ENCODE results near the gene ITSN1. TPM values are rescaled to one million over a fixed set of nuclear protein-coding genes. Genes with fewer than 3 reads are reported as not detected.
"Not testable (repeated sequence)": the region's sequence is repeated elsewhere in the genome, so short reads cannot be mapped to it uniquely, and the experiment has no call there.

Gene ITSN1
- total RNA-seq, 3 donors from 2014 or later (not counting 1 experiment from before 2014, with no cell fraction given), result 1.5 to 5.1 (median 2.7) TPM

GRCh38 chr21:33860332-33860879 lies 218.1 kb downstream of the ITSN1 start:
- no peak overlapping the region for H3K27ac Mint-ChIP-seq
- H3K4me3 ChIP-seq (ENCODE audit: low read length), result no peak overlapping the region
- H3K4me3 Mint-ChIP-seq, result no peak overlapping the region
- intact Hi-C loops (cut with micrococcal nuclease), result no loop called here
- no peaks in the 10 kb centered on the region for H3K36me3 ChIP-seq (ENCODE audit: control insufficient read depth, insufficient read depth, low read length)
- H3K9me3 Mint-ChIP-seq, result no peaks in the 10 kb centered on the region
- no peaks in the 10 kb centered on the region for H3K4me1 Mint-ChIP-seq
- H3K9me3 ChIP-seq (ENCODE audit: control insufficient read depth, insufficient read depth, low read length), result no peaks in the 10 kb centered on the region
- DNase-seq (no peak), ATAC-seq (no peak)
- WGBS (ENCODE audit: insufficient coverage), result 90% methylated on average over 8 of the region's 8 CpGs
- H3K27ac ChIP-seq (ENCODE audit: low read length), result no peak overlapping the region
- no peaks in the 10 kb centered on the region for H3K36me3 Mint-ChIP-seq
- no peak for TF ChIP-seq CTCF (IDR thresholded peaks at IDR 0.05)
- H3K4me1 ChIP-seq (ENCODE audit: control insufficient read depth, insufficient read depth, low read length), result no peaks in the 10 kb centered on the region
- no peaks in the 10 kb centered on the region for H3K27me3 ChIP-seq (ENCODE audit: control insufficient read depth, insufficient read depth, low read length)
- peaks cover 6 to 15% of the 10 kb centered on the region in 2 donors for H3K27me3 Mint-ChIP-seq (ENCODE audit: low read depth in 2 of 2)

- TF ChIP-seq CTCF (IDR thresholded peaks at IDR 0.05), result no peak
- Histone ChIP-seq H3K4me1 (ENCODE audit: control insufficient read depth, insufficient read depth, low read length) (no peaks in the 10 kb centered on the region), H3K9me3 (ENCODE audit: control insufficient read depth, insufficient read depth, low read length) (no peaks in the 10 kb centered on the region), H3K4me3 (ENCODE audit: low read length) (no peak overlapping the region), H3K27me3 (ENCODE audit: control insufficient read depth, insufficient read depth, low read length) (no peaks in the 10 kb centered on the region), H3K36me3 (ENCODE audit: control insufficient read depth, insufficient read depth, low read length) (no peaks in the 10 kb centered on the region), H3K27ac (ENCODE audit: low read length) (no peak overlapping the region)
- Mint-ChIP-seq H3K27me3 (ENCODE audit: low read depth in 2 of 2) (peaks cover 6 to 15% of the 10 kb centered on the region in 2 donors), H3K36me3 (no peaks in the 10 kb centered on the region), H3K9me3 (no peaks in the 10 kb centered on the region), H3K27ac (no peak overlapping the region), H3K4me3 (no peak overlapping the region), H3K4me1 (no peaks in the 10 kb centered on the region)
- ATAC-seq, result no peak
- WGBS (ENCODE audit: insufficient coverage), result 96% methylated on average over 3 of the region's 3 CpGs
- DNase-seq, result no peak
- intact Hi-C loops (cut with micrococcal nuclease), result no loop called here
Observed at GRCh38 chr21:33861125-33861524, 218.8 kb downstream of the ITSN1 start.

- 98% methylated on average over 5 of the region's 8 CpGs for WGBS (ENCODE audit: insufficient coverage)
- H3K27me3 Mint-ChIP-seq (ENCODE audit: low read depth in 2 of 2), result peaks cover 6 to 15% of the 10 kb centered on the region in 2 donors
- H3K4me1 ChIP-seq (ENCODE audit: control insufficient read depth, insufficient read depth, low read length); intact Hi-C loops (cut with micrococcal nuclease); H3K9me3 Mint-ChIP-seq; ATAC-seq; H3K27ac Mint-ChIP-seq; H3K36me3 ChIP-seq (ENCODE audit: control insufficient read depth, insufficient read depth, low read length); H3K27me3 ChIP-seq (ENCODE audit: control insufficient read depth, insufficient read depth, low read length); H3K4me3 ChIP-seq (ENCODE audit: low read length); H3K27ac ChIP-seq (ENCODE audit: low read length); H3K9me3 ChIP-seq (ENCODE audit: control insufficient read depth, insufficient read depth, low read length); DNase-seq; H3K4me1 Mint-ChIP-seq; H3K4me3 Mint-ChIP-seq; H3K36me3 Mint-ChIP-seq: not testable (repeated sequence)
Observed at GRCh38 chr21:33863191-33863590, 220.9 kb downstream of the ITSN1 start.

- Histone ChIP-seq H3K4me1 (ENCODE audit: control insufficient read depth, insufficient read depth, low read length) (no peaks in the 10 kb centered on the region), H3K36me3 (ENCODE audit: control insufficient read depth, insufficient read depth, low read length) (no peaks in the 10 kb centered on the region), H3K4me3 (ENCODE audit: low read length) (no peak overlapping the region), H3K27ac (ENCODE audit: low read length) (no peak overlapping the region), H3K27me3 (ENCODE audit: control insufficient read depth, insufficient read depth, low read length) (no peaks in the 10 kb centered on the region), H3K9me3 (ENCODE audit: control insufficient read depth, insufficient read depth, low read length) (no peaks in the 10 kb centered on the region)
- Mint-ChIP-seq H3K9me3 (no peaks in the 10 kb centered on the region), H3K27ac (no peak overlapping the region), H3K27me3 (ENCODE audit: low read depth in 2 of 2) (peaks cover 6 to 15% of the 10 kb centered on the region in 2 donors), H3K4me3 (no peak overlapping the region), H3K36me3 (no peaks in the 10 kb centered on the region), H3K4me1 (peaks cover 0 to 5% of the 10 kb centered on the region in 2 donors)
- no peak for ATAC-seq
- no peak for DNase-seq
- WGBS (ENCODE audit: insufficient coverage), result 88% methylated on average over 1 of the region's 1 CpG
- intact Hi-C loops (cut with micrococcal nuclease), result no loop called here
- TF ChIP-seq CTCF (IDR thresholded peaks at IDR 0.05), result no peak
Observed at GRCh38 chr21:33864150-33864549, 221.8 kb downstream of the ITSN1 start.
